K562 treated with DMSO at 1 percent for 48 hours (cell line): ENCODE data around the gene TPO. TPM values are rescaled to one million over a fixed set of nuclear protein-coding genes. Genes with fewer than 3 reads are reported as not detected.

Experiments used
- total RNA-seq: library from RNA; unstranded; fragments of 300-600 nt; gene quantifications from 2 replicates; pipeline ENCODE4 v1.2.3, GENCODE V29; 2022; ENCODE audit warnings: low replicate concordance; ENCODE audit errors: extremely low read depth

TPO gene
- not detected in 2 replicates for total RNA-seq

GRCh38 chr2:1413156-1413710, at the start of gene TPO:
Gene TPO (plus strand): TSS chr2:1413463. CDS start chr2:1414409, 946 bp downstream.

